Small intestine (tissue), 7 donors: ENCODE results near the gene TUBB2A. TPM values are rescaled to one million over a fixed set of nuclear protein-coding genes. Genes with fewer than 3 reads are reported as not detected.
A peak's percentile ranks its signal among the peaks of the same experiment; 100 is the strongest.
"Not testable (repeated sequence)": the region's sequence is repeated elsewhere in the genome, so short reads cannot be mapped to it uniquely, and the experiment has no call there.

Experiments used
- DNase-seq, 2 donors: peaks; one replicate each; pipeline versions ENCODE4 v3.0.0 to v3.0.0-alpha.2; 2013
- FAIRE-seq: peaks from 2 replicates; lab custom pipeline; 2012; peaks lifted over from hg19 to GRCh38; lab: Jason Lieb, UNC
- H3K27ac ChIP-seq, 3 donors: one replicate each; pipeline ENCODE4 v1.5.1; 2013; ENCODE audit warnings: low read length in 2 of 3, mild to moderate bottlenecking in 2 of 3, control low read depth in 1 of 3, inconsistent platforms in 1 of 3, low read depth in 1 of 3, moderate library complexity in 1 of 3
- H3K27me3 ChIP-seq, 3 donors: one replicate each; pipeline ENCODE4 v1.6.1; 2013; ENCODE audit warnings: low read length in 3 of 3, inconsistent platforms in 1 of 3; ENCODE audit not compliant: control insufficient read depth in 3 of 3, insufficient read depth in 3 of 3
- H3K36me3 ChIP-seq, 3 donors: one replicate each; pipeline ENCODE4 v1.6.1; 2013; ENCODE audit warnings: low read length in 3 of 3, inconsistent platforms in 1 of 3, low read depth in 1 of 3, mild to moderate bottlenecking in 1 of 3, moderate library complexity in 1 of 3; ENCODE audit not compliant: control insufficient read depth in 3 of 3, insufficient read depth in 2 of 3
- H3K4me1 ChIP-seq, 3 donors: one replicate each; pipeline ENCODE4 v1.6.1; 2013; ENCODE audit warnings: low read length in 2 of 3, inconsistent platforms in 1 of 3, low read depth in 1 of 3, mild to moderate bottlenecking in 1 of 3, moderate library complexity in 1 of 3; ENCODE audit not compliant: control insufficient read depth in 3 of 3, insufficient read depth in 2 of 3
- H3K4me3 ChIP-seq, 3 donors: one replicate each; pipeline ENCODE4 v1.5.1; 2013; ENCODE audit warnings: low read length in 3 of 3, control low read depth in 1 of 3, inconsistent platforms in 1 of 3, low read depth in 1 of 3, mild to moderate bottlenecking in 1 of 3, moderate library complexity in 1 of 3
- H3K9me3 ChIP-seq, 2 donors: one replicate each; pipeline ENCODE4 v1.6.1; 2013; ENCODE audit warnings: low read depth in 1 of 2, low read length in 1 of 2; ENCODE audit not compliant: control insufficient read depth in 2 of 2, insufficient read depth in 1 of 2
- WGBS, 3 donors: extraction: QIAGEN DNeasy Blood & Tissue Kit; methylation state at CpG; one replicate each; pipeline ENCODE4 v1.1.7; 2013; 5-methylcytosine and 5-hydroxymethylcytosine counted together
- polyA plus RNA-seq, 4 donors: library from polyadenylated mRNA; stranded (reverse) in 3 of 4; unstranded in 1 of 4; fragments of 200-250 nt in 3 of 4; fragments of 120-200 nt in 1 of 4; gene quantifications; one replicate each; pipeline versions ENCODE4 v1.2.1 to v1.2.3, GENCODE V29; 2013
- donor health status: healthy with polysubstance abuse.
- donor health status: control.
- donor health status: control.
- donor health status: Bipolar disorder and iron deficiency.
- donor health status: healthy.

The TUBB2A gene
- polyA plus RNA-seq, 4 donors: 39.7 to 97.1 (median 67.0) TPM

DNA sequence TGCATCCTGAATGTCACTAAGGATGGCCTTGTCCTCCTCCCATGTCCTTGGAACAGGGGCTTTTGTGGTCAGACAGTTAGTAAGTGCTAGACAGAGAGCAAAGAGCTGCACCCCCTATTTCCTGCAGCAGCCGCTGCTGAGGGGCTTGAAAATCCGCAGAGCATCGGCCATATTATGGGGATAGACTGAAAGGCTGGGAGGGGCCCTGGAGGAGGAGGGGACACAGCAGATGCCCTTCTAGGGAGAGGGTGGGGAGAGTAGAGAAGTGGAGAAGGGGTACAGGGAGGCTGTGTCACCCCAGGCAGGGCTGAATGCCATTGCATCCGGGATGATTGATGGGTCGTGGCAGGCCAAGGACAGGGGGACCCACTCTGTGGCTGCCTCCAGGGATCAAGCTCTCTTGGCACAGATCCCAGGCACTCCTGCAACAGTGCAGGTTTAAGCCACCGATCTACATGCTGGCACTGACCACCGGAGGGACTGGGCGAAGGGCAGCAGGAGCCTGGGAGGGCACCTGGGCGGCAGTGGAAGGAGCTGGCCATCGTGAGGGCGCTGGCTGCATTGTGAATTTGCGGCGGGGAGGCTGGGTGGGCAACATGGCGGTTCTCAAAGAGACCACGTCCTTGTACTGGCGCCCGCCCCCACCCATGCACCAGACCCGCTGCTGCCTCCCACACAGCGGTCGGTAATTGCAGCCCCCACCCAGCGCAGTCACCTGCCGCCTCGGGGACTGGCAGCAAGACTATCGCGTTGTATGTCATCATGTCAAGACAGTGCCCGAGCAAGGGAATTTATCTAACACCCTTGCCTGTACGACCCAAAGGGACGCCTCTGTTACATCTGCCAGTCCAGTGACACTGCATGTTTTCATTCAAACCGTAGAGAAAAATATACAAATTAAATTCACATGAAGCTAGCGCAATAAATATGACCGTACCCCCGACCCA is 887 bp downstream of the TUBB2A start:
- peak; percentile 30 to 63 for DNase-seq
- peak overlapping the region; percentile 56 to 93 (median 86) for H3K27ac ChIP-seq
- 8 to 10% (median 9%) methylated on average over 26 to 30 of the region's 32 CpGs for WGBS, 3 donors
- H3K27me3 ChIP-seq, FAIRE-seq, H3K9me3 ChIP-seq: not testable (repeated sequence)
- peaks cover 0 to 20% (median 2%) of the 10 kb centered on the region in 3 donors for H3K36me3 ChIP-seq
- peak overlapping the region; percentile 65 to 95 (median 70) for H3K4me3 ChIP-seq
- peaks cover 0 to 32% (median 0%) of the 10 kb centered on the region in 3 donors for H3K4me1 ChIP-seq

DNA sequence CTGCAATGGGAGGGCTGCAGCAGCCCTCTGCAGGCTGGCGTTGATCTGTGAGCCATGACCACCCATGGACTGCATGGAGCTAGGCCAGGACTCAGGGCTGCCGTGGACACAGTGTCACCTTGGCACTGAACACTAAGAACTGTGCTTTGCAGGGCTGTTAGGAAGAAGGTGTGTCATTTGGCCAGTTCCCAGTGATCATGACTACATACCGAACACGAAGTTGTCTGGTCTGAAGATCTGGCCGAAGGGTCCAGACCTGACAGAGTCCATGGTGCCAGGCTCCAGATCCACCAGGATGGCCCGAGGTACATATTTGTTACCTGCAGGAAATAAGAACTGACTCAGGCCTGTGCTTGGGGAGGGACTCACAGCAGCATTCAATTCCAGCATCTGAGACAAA is 1.9 kb downstream of the TUBB2A start:
- not testable (repeated sequence) for FAIRE-seq, H3K4me3 ChIP-seq, H3K27ac ChIP-seq, H3K9me3 ChIP-seq, H3K27me3 ChIP-seq
- 31 to 67% (median 47%) methylated on average over 6 of the region's 6 CpGs for WGBS, 3 donors
- peak in 1 of 2 donors; percentile 34 for DNase-seq
- Histone ChIP-seq H3K4me1 (peaks cover 0 to 24% (median 0%) of the 10 kb centered on the region in 3 donors), H3K36me3 (peaks cover 0 to 27% (median 2%) of the 10 kb centered on the region in 3 donors)

DNA sequence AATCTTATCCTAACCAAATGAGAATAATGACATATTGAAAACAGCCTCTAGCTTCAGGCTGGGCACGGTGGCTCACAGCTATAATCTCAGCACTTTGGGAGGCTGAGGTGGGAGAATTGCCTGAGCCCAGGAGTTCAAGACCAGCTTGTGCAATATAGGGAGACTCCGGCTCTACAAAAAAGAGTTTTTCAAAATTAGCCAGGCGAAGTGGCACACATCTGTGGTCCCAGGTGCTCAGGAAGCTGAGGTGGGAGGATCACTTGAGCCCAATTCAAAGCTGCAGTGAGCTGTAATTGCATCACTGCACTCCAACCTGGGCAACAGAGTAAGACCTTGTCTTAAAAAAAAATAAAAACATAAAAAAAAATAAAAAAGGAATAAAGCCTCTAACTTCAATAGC is 4.7 kb downstream of the TUBB2A start:
- Histone ChIP-seq H3K27ac (no peak overlapping the region), H3K4me3 (no peak overlapping the region), H3K36me3 (peaks cover 0 to 49% (median 10%) of the 10 kb centered on the region in 3 donors), H3K9me3 (peaks cover 0 to 4% of the 10 kb centered on the region in 2 donors), H3K27me3 (no peaks in the 10 kb centered on the region), H3K4me1 (peaks cover 0 to 5% (median 0%) of the 10 kb centered on the region in 3 donors)
- FAIRE-seq (no peak), DNase-seq (no peak)
- 81 to 91% (median 89%) methylated on average over 3 of the region's 3 CpGs for WGBS, 3 donors

DNA sequence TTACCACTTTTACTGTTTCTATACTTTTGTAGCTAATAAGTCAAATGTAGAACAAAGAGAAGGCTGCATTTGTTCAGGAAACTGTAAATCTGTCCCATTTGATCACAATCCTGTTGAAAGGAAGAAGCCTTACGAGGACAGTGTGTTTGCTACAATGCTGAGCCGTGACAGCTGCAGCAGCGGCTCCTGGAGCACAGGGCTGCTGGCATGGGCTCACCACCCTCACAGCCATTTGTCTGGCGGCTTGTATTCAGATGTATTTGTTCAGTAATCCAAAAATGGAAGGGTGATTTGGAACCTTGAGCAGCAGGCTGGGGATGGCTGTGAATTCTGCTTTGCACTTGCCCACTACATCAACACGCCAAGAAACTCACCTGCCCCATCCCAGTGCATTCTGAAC is 5.7 kb downstream of the TUBB2A start:
- 80 to 93% (median 91%) methylated on average over 5 of the region's 5 CpGs for WGBS, 3 donors
- no peak for DNase-seq
- FAIRE-seq: no peak

DNA sequence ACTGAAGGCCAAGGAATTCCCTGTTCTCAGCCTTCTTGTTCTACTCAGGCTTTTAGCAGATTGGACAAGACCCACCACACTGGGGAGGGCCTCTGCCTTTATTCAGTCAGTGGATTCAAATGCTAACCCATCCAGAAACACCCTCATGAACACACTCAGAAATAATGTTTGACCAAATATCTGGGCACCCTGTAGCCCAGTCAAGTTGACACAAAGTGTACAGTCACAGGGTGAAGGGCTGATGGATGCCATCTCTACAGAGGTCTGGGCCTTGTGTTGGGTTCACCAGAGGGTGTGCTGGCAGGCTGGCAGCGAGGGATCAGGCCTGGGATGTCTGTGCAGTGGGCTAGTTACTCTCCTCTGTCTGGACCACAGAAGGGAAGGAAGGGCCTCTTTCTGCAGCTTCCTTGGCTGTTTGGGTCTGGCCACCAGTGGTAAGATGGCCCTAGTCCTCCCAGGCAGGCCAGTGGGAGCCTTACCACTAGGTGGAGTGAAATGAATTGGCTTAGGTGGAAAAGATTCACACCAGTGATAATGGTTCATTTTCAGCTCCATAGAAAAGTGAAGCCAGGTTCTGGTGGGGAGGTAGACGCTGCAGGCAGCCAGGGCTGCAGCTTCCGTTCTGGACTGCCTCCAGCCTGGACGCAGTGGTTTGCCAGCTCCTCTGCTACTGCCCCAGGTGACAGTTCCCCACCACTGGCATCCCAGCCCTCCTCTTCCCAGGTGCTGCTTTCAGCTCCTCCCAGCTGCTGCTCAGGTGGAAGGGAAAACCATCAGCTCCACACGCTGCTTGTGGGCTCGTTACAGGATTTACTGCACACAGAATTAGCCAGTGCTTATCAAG is 9.2 kb downstream of the TUBB2A start:
- FAIRE-seq: no peak

More for the DNA sequence above, 5.7 kb downstream of the TUBB2A start:
- peaks cover 0 to 1% (median 0%) of the 10 kb centered on the region in 3 donors for H3K4me1 ChIP-seq
- no peaks in the 10 kb centered on the region for H3K27me3 ChIP-seq
- H3K9me3 ChIP-seq: peaks cover 0 to 6% of the 10 kb centered on the region in 2 donors
- peaks cover 0 to 59% (median 10%) of the 10 kb centered on the region in 3 donors for H3K36me3 ChIP-seq
- H3K27ac ChIP-seq: no peak overlapping the region
- no peak overlapping the region for H3K4me3 ChIP-seq

DNA sequence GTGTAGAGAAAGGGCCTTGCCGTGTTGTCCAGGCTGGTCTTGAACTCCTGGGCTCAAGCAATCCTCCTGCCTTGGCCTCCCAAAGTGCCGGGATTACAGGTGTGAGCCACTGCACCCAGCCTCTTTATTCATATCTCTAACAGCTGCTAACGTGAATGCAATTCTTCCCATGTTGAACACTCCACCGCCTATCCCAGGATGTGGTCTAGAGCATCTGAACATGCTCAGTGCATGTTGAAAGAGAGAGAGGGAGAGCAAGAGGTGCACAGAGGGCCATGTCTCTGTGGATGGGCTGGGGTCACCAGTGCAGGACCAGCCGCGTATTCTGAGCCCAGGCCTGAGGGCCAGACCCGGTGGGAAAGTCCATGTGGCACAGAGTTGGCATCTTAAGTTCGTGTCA is 12.8 kb downstream of the TUBB2A start:
- Histone ChIP-seq H3K36me3 (peaks cover 3 to 80% (median 10%) of the 10 kb centered on the region in 3 donors), H3K9me3 (peaks cover 0 to 6% of the 10 kb centered on the region in 2 donors), H3K27me3 (no peaks in the 10 kb centered on the region), H3K27ac (no peak overlapping the region), H3K4me1 (peaks cover 3 to 16% (median 6%) of the 10 kb centered on the region in 3 donors), H3K4me3 (no peak overlapping the region)
- FAIRE-seq (no peak), DNase-seq (no peak)
- WGBS, 3 donors: 77 to 89% (median 82%) methylated on average over 8 of the region's 8 CpGs

More for the DNA sequence above, 9.2 kb downstream of the TUBB2A start:
- Histone ChIP-seq H3K4me1 (peaks cover 0 to under 1% (median 0%) of the 10 kb centered on the region in 3 donors), H3K36me3 (peaks cover 3 to 79% (median 12%) of the 10 kb centered on the region in 3 donors), H3K27me3 (no peaks in the 10 kb centered on the region), H3K4me3 (no peak overlapping the region), H3K27ac (no peak overlapping the region), H3K9me3 (peaks cover 0 to 6% of the 10 kb centered on the region in 2 donors)
- no peak for DNase-seq
- 88 to 95% (median 91%) methylated on average over 6 of the region's 6 CpGs for WGBS, 3 donors

DNA sequence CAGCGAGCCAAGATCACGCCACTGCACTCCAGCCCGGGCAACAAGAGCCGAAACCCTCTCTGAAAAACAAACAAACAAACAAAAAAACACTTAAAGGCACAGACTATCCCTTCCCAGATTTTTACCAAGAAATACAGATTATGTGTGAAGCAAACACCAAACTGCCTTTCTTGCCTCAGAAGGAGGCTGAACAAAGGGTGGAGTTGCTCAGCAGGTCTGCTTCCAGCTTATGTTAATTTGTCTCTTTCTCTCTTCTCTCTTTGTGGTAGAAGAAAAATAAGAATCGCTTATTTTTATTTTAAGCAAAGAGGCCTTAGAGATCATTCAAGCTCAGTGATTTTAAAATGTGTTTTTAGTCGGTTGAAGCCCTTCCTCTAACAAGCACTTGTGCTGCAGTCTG is 14.2 kb downstream of the TUBB2A start:
- peaks cover 0 to 6% of the 10 kb centered on the region in 2 donors for H3K9me3 ChIP-seq
- peaks cover 5 to 25% (median 6%) of the 10 kb centered on the region in 3 donors for H3K4me1 ChIP-seq
- FAIRE-seq (no peak), DNase-seq (no peak)
- H3K27me3 ChIP-seq: no peaks in the 10 kb centered on the region
- H3K27ac ChIP-seq: peak overlapping the region in 1 of 3 donors; percentile 60
- 86 to 92% (median 90%) methylated on average over 6 of the region's 6 CpGs for WGBS, 3 donors
- no peak overlapping the region for H3K4me3 ChIP-seq
- peaks cover 3 to 77% (median 3%) of the 10 kb centered on the region in 3 donors for H3K36me3 ChIP-seq

DNA sequence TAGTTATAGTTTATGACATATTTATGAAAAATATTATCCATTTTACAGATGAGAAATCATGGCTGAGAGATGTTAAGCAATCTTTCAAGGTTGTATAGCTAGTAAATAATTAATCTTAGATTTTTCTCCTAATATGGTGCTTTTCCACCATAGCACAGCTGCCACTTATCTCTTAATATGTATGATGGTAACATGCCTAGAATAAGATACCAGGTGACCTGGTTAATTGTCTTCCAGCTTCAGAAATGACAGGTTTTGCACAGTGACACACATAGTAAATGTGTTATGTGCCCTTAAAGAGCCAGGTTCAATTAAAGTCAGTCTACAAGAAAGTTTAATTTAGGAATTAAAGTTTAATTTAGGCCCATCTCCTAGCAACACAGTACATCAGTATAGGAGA is 14.8 kb downstream of the TUBB2A start:
- DNase-seq (peak in 1 of 2 donors; percentile 57), FAIRE-seq (no peak)
- peak overlapping the region in 1 of 3 donors; percentile 60 for H3K27ac ChIP-seq
- H3K4me1 ChIP-seq: peaks cover 5 to 25% (median 6%) of the 10 kb centered on the region in 3 donors
- peaks cover 0 to under 1% of the 10 kb centered on the region in 2 donors for H3K9me3 ChIP-seq
- no peak overlapping the region for H3K4me3 ChIP-seq
- no peaks in the 10 kb centered on the region for H3K27me3 ChIP-seq
- H3K36me3 ChIP-seq: peaks cover 2 to 76% (median 3%) of the 10 kb centered on the region in 3 donors
